GM21737 (cell line): ENCODE data around the gene VAMP8.
"Not testable (repeated sequence)": the region's sequence is repeated elsewhere in the genome, so short reads cannot be mapped to it uniquely, and the experiment has no call there.

Experiments
- ATAC-seq: cut with Tn5 transposase; IDR thresholded peaks from one replicate; pipeline ENCODE4 v1.9.1; 2021; ENCODE audit warnings: mild to moderate bottlenecking, moderate library complexity; ENCODE audit not compliant: unreplicated experiment

Gene VAMP8

DNA sequence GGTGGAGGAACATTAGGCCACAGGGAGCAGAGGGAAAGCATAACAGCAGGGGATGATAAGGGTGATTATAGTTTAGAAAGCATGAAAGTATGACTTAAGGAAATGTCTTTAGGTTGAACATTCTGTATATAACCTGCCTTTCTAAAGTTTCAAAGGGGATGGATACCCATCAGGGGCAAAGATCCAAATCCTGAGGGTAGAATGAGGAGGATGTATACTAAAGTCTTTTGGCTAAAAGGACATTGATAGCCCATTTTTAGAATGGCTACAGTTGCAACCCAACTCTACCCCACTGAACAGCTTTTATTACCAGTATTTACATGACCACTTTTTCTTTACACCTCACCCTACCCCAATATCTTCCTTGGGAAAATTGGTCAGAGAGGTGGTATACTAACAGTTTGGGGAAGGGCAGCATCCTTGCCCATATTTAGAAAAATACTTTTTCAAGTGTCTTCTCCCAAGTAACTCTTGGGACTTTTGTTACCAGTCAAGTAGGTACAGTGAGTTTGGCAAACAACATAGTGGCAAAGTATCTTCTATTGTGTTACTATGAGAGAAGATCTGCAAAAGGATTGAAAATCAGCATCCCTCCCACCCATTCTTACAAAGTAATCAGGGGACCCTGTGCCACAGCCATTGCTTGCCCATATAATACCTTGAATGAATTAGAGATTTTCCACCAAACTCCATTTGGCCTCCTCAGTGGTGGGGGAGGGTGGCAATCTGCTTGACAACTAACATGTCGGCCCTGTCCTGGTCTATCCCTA lies 30.1 kb upstream of the VAMP8 start:
- no peak for ATAC-seq

DNA sequence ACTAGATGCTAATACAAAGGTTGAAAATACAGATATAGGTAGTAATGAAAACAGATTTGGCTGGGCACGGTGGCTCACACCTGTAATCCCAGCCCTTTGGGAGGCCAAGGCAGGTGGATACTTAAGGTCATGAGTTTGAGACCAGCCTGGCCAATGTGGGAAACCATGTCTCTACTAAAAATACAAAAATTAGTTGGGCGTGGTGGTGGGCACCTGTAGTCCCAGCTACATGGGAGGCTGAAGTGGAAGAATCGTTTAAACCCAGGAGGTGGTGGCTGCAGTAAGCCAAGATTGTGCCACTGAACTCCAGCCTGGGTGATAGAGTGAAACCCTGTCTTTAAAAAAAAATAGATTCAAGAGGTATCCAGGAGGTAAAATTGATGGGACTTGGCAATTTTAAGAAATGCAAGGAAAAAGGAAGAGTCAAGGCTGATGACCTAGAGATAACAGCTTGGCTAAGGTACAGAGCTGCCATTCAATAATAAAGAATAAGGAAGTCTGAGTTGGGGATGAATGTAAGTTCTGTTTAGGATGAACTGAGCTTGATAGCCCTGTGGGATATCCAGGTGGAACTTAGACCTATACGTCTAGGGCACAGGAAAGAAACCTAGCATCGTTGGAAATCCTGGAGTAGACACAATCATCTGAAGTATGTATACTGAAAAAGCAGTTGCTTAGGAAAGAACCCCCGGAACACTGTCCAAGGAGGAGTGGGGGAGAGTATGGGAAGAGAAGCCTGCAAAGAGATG lies 29.4 kb upstream of the VAMP8 start:
- ATAC-seq = no peak

DNA sequence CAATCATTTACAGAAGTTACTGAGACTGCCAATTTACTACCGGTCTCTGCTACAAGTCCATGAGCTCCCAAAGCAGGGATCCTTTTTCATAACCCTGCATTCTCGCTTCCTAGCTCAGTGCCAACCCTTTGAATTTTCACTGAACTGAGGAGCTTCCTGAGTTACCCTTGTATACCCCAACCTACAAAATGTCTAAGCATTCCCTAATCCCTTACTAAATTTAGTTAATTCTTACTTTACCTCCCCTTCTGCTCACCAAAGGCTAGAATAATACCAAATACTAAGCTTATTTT lies 28.8 kb upstream of the VAMP8 start:
- ATAC-seq = no peak

DNA sequence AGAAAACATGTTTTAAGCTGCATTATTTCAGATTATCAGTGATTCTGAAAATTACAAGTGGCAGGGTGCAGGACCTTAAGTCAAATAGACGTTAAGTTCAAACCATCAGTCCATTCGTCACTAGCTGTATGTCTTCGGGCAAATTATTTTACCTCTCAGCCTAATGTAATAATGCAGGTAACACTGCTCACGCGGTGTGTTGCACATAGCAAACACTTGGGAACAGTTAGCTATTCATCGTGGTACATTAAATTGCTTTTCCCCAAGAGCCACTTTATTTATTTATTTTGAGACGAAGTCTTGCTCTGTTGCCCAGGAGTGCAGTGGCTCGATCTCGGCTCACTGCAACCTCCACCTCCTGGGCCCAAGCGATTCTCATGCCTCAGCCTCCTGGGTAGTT lies 28.3 kb upstream of the VAMP8 start:
- ATAC-seq = no peak

GRCh38 chr2:85549826-85550225 lies 27.6 kb upstream of the VAMP8 start:
- ATAC-seq = no peak

DNA sequence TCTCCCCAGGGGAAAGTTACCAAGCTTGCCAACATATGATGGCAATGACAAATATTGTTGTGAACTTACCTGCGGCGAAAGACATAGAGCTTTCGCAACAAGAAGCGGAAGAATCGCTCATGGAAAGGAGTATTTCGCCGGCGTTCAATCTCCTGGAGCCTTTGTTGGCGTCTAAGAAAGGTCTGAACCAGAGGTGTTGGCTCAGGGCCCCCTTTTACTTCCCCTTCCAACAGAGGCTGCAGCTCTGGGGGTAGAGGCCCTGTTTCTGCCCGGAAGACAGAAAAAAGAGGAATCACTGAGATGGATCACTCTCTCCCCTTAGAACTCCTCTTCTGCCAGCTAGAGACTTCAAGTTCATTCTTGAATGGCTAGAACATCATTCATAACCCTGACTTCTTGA lies 26.9 kb upstream of the VAMP8 start:
- ATAC-seq = no peak

GRCh38 chr2:85551698-85552678 lies 25.4 kb upstream of the VAMP8 start:
- peak; percentile 61 for ATAC-seq

- ATAC-seq = no peak
These were observed 24.2 kb upstream of the VAMP8 start for GRCh38 chr2:85553184-85553583.

GRCh38 chr2:85554980-85555612 lies 22.3 kb upstream of the VAMP8 start:
- ATAC-seq = no peak

DNA sequence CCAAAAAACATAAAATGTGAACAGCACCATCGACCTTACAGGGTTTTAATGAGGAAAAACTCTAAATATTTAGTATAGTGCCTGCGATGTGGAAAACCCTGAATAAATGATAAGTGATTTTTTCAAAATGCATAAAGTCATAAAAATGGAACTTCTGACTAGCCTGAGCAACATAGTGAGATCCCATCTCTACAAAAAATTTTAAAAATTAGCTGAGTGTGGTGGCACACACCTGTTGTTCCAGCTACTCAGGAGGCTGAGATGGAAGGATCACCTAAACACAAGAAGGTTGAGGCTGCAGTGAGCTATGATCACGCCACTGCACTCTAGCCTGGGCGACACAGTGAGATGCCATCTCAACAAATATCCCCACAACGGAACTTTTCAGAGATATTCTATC lies 20.3 kb upstream of the VAMP8 start:
- ATAC-seq = no peak

GRCh38 chr2:85558160-85558559 lies 19.2 kb upstream of the VAMP8 start:
- no peak for ATAC-seq

GRCh38 chr2:85560403-85560726 lies 17.0 kb upstream of the VAMP8 start:
- not testable (repeated sequence) for ATAC-seq

- peak; percentile 25 for ATAC-seq
These were observed 16.5 kb upstream of the VAMP8 start for GRCh38 chr2:85560812-85561279.

DNA sequence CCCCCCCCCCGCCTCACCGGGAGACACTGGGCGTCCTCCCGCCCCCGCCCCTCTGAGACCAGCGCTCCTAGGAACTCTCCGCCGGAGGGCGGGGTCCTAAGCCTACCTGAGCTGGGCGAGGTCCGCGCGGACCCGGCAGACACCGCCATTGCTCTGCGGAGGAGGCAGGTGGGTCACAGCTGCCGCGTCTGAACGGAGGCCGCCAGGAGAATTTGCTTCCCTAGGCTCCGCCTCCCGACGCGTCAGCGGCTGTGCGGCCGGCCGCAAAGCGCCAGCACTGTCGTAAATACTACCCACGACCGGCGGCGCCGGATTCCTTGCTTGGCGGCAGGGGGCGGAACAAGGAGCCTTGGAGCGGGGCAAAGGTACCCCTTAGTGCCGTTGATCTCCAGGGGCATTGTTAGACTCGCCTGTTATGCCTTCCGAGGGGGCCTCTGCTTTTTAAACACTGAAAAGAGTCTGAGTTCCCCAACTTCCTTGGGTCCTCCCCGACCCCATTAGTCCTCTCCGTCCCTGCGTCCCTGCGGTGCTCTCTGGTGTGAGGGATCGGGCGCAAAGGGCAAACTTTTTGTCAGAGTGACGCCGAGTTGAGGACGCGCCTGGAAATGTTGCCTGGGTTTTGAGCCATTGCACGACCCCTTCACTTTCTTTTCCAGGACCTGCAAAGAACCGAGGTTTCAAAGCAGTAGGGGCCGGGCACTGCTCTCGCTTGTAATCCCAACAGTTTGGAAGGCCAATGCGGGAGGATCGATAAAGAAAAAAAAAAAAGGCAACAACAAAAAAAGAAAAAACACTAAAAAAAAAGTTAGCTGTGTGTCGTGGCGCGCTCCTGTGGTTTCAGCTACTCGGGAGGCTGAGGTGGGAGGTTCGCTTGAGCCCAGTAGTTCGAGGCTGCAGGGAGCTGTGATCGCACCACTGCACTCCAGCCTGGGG lies 15.8 kb upstream of the VAMP8 start, which contains the start of gene GGCX:
Gene GGCX (minus strand): TSS at position 214 of the 933 bp plus-strand sequence. CDS start 65 bp downstream, at position 149.
- ATAC-seq = peak; percentile 90

DNA sequence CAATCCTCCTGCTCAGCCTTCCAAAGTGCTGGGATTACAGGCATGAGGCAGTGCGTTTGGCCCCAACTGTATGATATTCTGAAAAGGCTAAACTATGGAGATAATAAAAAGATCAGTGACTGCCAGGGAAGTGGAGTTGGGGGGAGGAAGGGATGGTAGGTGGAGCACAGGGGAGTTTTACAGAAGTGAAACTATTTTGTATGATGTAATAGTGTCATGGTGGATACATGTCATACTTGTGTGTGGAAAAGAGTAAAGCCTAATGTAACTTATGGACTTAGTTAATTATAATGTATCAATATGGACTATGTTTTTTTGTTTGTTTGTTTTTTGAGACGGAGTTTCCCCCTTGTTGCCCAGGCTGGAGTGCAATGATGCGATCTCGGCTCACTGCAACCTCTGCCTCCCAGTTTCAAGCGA lies 13.2 kb upstream of the VAMP8 start:
- no peak for ATAC-seq

DNA sequence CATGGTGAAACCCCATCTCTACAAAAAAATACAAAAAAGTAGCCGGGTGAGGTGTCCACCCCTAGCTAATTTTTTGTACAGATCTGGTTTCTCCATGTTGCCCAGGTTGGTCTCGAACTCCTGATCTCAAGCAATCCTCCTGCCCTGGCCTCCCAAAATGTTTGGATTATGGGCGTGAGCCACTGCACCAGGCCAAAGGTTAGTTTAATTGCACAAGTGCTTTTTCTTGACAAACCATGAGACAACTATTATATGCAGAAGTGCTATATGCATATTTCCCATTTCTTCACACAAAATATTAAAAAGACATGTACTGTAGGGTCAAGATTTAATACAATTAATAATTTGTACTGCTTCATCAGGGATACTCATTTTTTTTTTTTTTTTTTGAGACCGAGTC lies 11.1 kb upstream of the VAMP8 start:
- no peak for ATAC-seq

GRCh38 chr2:85575739-85576138 lies 1.6 kb upstream of the VAMP8 start:
- ATAC-seq = no peak

DNA sequence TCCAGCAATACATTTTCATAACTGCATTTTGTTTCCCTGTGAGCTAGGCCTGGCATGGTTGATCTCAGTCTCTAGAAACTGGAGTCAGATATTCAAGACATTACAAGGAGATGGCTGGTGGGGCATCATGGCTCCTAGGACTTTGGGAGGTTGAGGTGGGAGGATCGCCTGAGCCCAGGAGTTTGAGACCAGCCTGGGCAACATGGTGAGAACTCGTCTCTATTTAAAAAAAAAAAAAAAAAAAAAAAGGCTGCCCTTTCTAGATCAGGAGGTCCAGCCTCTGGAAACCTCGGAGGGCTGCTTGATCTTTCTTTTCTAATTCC lies 362 bp upstream of the VAMP8 start:
- no peak for ATAC-seq

DNA sequence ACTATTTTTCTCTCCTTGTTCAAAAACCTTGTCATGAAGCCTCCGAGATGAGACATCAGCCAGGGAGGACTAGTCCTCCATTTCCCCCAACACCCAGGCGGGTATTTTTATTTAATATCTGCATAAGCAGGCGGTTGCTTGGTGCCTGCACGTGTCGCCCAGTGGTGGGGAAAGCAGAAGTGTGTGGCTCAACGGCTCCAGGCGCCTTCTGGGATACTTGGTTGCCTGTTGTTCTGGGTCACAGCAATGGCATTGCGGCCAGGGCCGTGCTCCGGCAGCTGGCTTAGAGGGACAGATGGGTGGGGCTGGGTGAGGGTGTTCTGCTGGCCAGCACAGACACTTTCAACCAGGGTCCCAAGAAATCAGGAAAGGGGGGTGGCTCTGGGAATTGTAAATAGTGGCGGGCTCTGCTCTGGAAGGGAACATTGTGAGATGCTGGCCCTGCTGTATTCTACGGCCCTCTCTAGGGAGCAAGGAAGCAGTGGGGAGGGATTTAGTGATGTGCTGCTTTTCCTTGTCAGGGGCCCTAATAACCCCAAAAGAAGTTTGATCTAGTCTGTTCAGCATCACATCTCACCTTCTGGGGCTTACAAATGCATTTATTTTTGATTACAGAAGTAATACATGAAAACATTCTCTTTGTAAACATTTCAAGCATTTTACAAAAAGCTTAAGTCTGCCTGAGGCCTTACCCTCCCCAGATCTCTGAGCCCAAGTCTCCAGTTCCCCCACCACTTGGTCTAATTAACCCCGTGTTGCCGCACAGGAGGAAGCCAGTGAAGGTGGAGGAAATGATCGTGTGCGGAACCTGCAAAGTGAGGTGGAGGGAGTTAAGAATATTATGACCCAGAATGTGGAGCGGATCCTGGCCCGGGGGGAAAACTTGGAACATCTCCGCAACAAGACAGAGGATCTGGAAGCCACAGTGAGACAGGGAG lies 1.1 kb downstream of the VAMP8 start:
- ATAC-seq = no peak
